Stimulated activated CD4-positive, alpha-beta T cell treated with anti-CD3 and anti-CD28 coated beads, Interleukin-1b, Interleukin-23, amount 100 ng/mL, for 1 hour (primary cell): ENCODE results near the gene BBLN.
"Not testable (repeated sequence)": the region's sequence is repeated elsewhere in the genome, so short reads cannot be mapped to it uniquely, and the experiment has no call there.

Experiments used
- DNase-seq, 2 donors: peaks; one replicate each; pipeline ENCODE4 v3.0.0-alpha.2; 2020; ENCODE audit warnings: low read depth in 2 of 2

Gene BBLN

GRCh38 chr9:128124451-128124850 lies 35.6 kb upstream of the BBLN start:
- no peak for DNase-seq

GRCh38 chr9:128124873-128125579 lies 35.0 kb upstream of the BBLN start:
- no peak for DNase-seq

GRCh38 chr9:128125580-128126354 lies 34.3 kb upstream of the BBLN start:
- no peak for DNase-seq

- DNase-seq, result peak; percentile 41 to 64
Measured at GRCh38 chr9:128127568-128127989, 32.5 kb upstream of the BBLN start, which contains the start of gene PTGES2. PTGES2 (minus strand) TSS chr9:128127729; CDS start chr9:128127717, 12 bp downstream.

- peak; percentile 60 to 70 for DNase-seq
Measured at GRCh38 chr9:128127990-128128835, 31.9 kb upstream of the BBLN start.

GRCh38 chr9:128128836-128129590 lies 31.1 kb upstream of the BBLN start:
- DNase-seq, result no peak

- DNase-seq, result peak in 1 of 2 donors; percentile 21
Measured at GRCh38 chr9:128129976-128130590, 30.0 kb upstream of the BBLN start.

- not testable (repeated sequence) for DNase-seq
Measured at GRCh38 chr9:128130651-128131050, 29.4 kb upstream of the BBLN start.

- DNase-seq, result not testable (repeated sequence)
Measured at GRCh38 chr9:128131346-128131745, 28.7 kb upstream of the BBLN start.

- DNase-seq, result not testable (repeated sequence)
Measured at GRCh38 chr9:128132139-128132538, 27.9 kb upstream of the BBLN start.

- DNase-seq, result not testable (repeated sequence)
Measured at GRCh38 chr9:128135561-128135960, 24.5 kb upstream of the BBLN start.

GRCh38 chr9:128136816-128137793 lies 23.0 kb upstream of the BBLN start:
- DNase-seq, result no peak

- DNase-seq, result no peak
Measured at GRCh38 chr9:128138001-128138400, 22.1 kb upstream of the BBLN start.

GRCh38 chr9:128139621-128140020 lies 20.4 kb upstream of the BBLN start:
- no peak for DNase-seq

GRCh38 chr9:128141604-128142003 lies 18.5 kb upstream of the BBLN start:
- DNase-seq, result no peak

- DNase-seq, result no peak
Measured at GRCh38 chr9:128142061-128142460, 18.0 kb upstream of the BBLN start.

GRCh38 chr9:128142596-128142995 lies 17.5 kb upstream of the BBLN start:
- DNase-seq, result no peak

GRCh38 chr9:128143525-128144238 lies 16.4 kb upstream of the BBLN start:
- DNase-seq, result no peak
